Naive thymus-derived CD4-positive, alpha-beta T cell (primary cell): ENCODE measurements around the gene INSIG1. TPM values are rescaled to one million over a fixed set of nuclear protein-coding genes. Genes with fewer than 3 reads are reported as not detected.
A peak's percentile ranks its signal among the peaks of the same experiment; 100 is the strongest.

Source experiments
- ATAC-seq: fragments of 150-1000 bp; cut with Tn5 transposase; 2 replicates; pipeline ENCODE4 v1.10.0; 2021; ENCODE audit warnings: mild to moderate bottlenecking, moderate library complexity
- CTCF ChIA-PET: fragments of 350-600 bp; sonication (Branson Sonifier 250); formaldehyde crosslinking; loops from one replicate; lab custom pipeline; 2021; ENCODE audit warnings: antibody characterized with exemption; lab: Charles Lee
- POLR2A ChIA-PET: fragments of 350-600 bp; sonication (Branson Sonifier 250); formaldehyde crosslinking; loops from one replicate; lab custom pipeline; 2021; ENCODE audit warnings: antibody characterized with exemption, inconsistent platforms; lab: Charles Lee
- DNase-seq, 9 donors: peaks; one replicate each; pipeline versions ENCODE4 v3.0.0 to v3.0.0-alpha.2; 2020 to 2022; ENCODE audit warnings: mixed read lengths in 1 of 9
- H3K27ac ChIP-seq: one replicate; pipeline ENCODE4 v1.7.0; 2013; ENCODE audit warnings: mild to moderate bottlenecking, low read depth, low read length, moderate library complexity
- H3K27me3 ChIP-seq, 2 donors: one replicate each; pipeline ENCODE4 v1.7.0; 2013; ENCODE audit warnings: low read length in 2 of 2, mild to moderate bottlenecking in 2 of 2, moderate library complexity in 2 of 2; ENCODE audit not compliant: control insufficient read depth in 2 of 2, insufficient read depth in 2 of 2
- H3K36me3 ChIP-seq, 3 experiments: 1 replicate in 2 of 3; 2 replicates in 1 of 3; pipeline ENCODE4 v1.7.0; 2013; ENCODE audit warnings: low read length in 3 of 3, mild to moderate bottlenecking in 3 of 3, moderate library complexity in 1 of 3; ENCODE audit not compliant: insufficient read depth in 3 of 3, control insufficient read depth in 2 of 3
- H3K4me1 ChIP-seq, 2 donors: one replicate each; pipeline ENCODE4 v1.7.0; 2013; ENCODE audit warnings: low read length in 2 of 2, mild to moderate bottlenecking in 2 of 2, moderate library complexity in 1 of 2; ENCODE audit not compliant: control insufficient read depth in 2 of 2, insufficient read depth in 2 of 2
- H3K4me3 ChIP-seq: 2 replicates; pipeline ENCODE4 v1.7.0; 2013; ENCODE audit warnings: mild to moderate bottlenecking, low read length
- H3K9me3 ChIP-seq, 3 experiments: 1 replicate in 2 of 3; 2 replicates in 1 of 3; pipeline ENCODE4 v1.7.0; 2013; ENCODE audit warnings: low read length in 3 of 3; ENCODE audit not compliant: control insufficient read depth in 2 of 3
- H3K27ac Mint-ChIP-seq, 9 donors: one replicate each; pipeline ENCODE4 v1.8.0; 2020 to 2022; ENCODE audit warnings: mixed read lengths in 9 of 9, mild to moderate bottlenecking in 8 of 9, moderate library complexity in 5 of 9, inconsistent platforms in 2 of 9
- H3K27me3 Mint-ChIP-seq, 5 donors: one replicate each; pipeline ENCODE4 v1.8.0; 2021 to 2022; ENCODE audit warnings: mixed read lengths in 5 of 5, mild to moderate bottlenecking in 1 of 5
- H3K36me3 Mint-ChIP-seq, 5 donors: one replicate each; pipeline ENCODE4 v1.8.0; 2020 to 2022; ENCODE audit warnings: mixed read lengths in 5 of 5, mild to moderate bottlenecking in 3 of 5, inconsistent platforms in 1 of 5
- H3K4me1 Mint-ChIP-seq, 7 donors: one replicate each; pipeline ENCODE4 v1.8.0; 2020 to 2022; ENCODE audit warnings: mixed read lengths in 7 of 7, mild to moderate bottlenecking in 3 of 7, inconsistent platforms in 1 of 7
- H3K4me3 Mint-ChIP-seq, 10 donors: one replicate each; pipeline ENCODE4 v1.8.0; 2020 to 2022; ENCODE audit warnings: mild to moderate bottlenecking in 10 of 10, mixed read lengths in 10 of 10, moderate library complexity in 6 of 10, inconsistent platforms in 2 of 10
- H3K9me3 Mint-ChIP-seq, 11 donors: one replicate each; pipeline ENCODE4 v1.8.0; 2020 to 2022; ENCODE audit warnings: mixed read lengths in 11 of 11, mild to moderate bottlenecking in 4 of 11, inconsistent platforms in 1 of 11, moderate library complexity in 1 of 11
- intact Hi-C, 2 donors: fragments of 100-400 bp; cut with micrococcal nuclease; formaldehyde crosslinking; loops; one replicate each; pipeline ENCODE4 v1.15.1; 2023
- polyA plus RNA-seq, 2 donors: library from polyadenylated mRNA; unstranded; fragments of 300-500 nt; fragmentation: Illumina TruSeq; gene quantifications; one replicate each; pipeline ENCODE4 v1.2.3, GENCODE V29; 2021
- total RNA-seq, 6 experiments: library from RNA in 5 of 6; stranded (reverse) in 5 of 6; gene quantifications; 1 replicate in 5 of 6; 2 replicates in 1 of 6; pipeline ENCODE4 v1.2.3 and lab custom pipeline; 2021 to 2026

The INSIG1 gene
- total and polyA plus RNA-seq, 7 experiments from 2014 or later: 22.2 to 70.0 (median 46.3) TPM

DNA sequence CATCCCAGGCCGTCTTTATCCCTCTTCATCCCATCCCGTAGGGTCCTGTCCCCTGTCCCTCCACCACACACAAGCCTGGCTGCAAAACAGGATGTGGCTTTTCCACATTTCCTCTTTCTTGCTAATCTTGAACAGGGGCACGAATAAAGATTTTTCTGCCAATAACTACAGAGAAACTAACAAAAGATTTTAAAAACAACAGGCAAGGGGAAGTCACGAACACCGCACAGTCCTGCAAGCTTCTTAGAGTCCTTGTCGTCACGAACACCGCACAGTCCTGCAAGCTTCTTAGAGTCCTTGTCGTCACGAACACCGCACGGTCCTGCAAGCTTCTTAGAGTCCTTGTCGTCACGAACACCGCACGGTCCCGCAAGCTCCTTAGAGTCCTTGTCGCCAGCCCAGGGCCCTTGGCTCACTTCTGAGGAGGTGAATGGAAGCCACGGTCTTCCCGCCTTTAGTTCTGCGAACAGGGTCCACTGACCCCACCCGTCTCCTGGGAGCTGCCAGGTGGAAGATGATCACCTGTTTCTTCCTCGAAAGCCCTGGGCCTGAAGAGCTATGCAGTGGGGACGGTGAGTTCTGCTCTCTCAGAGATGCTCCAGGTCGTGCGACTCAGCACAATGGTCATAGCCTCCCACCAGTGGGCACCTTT lies 10.3 kb upstream of the INSIG1 start:
- POLR2A ChIA-PET: interaction anchor here (0.8 to 6.2 kb wide), 3 partner anchors 10 to 284 kb away, joined by 3 to 50 read pairs (median 3); partner anchors contain the start of gene INSIG1
- CTCF ChIA-PET: interaction anchor here (0.7 to 1.6 kb wide), 3 partner anchors 10 to 94 kb away, joined by 3 to 5 read pairs (median 3); no protein-coding TSS in a partner anchor

DNA sequence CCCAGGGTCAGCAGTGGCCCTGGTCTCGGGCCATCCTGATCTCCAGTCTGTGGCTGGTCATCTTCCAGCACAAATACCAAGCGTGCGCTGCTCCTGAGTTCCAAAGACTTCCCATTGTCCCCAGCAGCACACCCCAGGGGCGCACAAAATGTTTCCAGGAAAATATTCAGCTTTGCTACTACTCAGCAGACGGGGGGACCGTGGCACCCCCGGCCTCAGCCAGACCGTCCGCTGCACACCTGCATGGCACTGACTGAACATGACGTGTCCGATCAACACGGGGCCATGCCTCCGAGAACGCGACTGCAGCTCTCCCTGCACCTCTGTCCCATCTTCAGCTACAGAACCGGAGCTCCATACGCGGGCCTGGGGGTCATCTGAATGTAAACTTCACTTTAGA lies 9.6 kb upstream of the INSIG1 start:
- CTCF ChIA-PET: interaction anchor here (0.7 to 1.2 kb wide), 2 partner anchors 9 to 94 kb away, joined by 3 read pairs; no protein-coding TSS in a partner anchor
- DNase-seq (no peak), ATAC-seq (no peak)
- H3K36me3 ChIP-seq: no peaks in the 10 kb centered on the region
- peaks cover 0 to 24% (median 0%) of the 10 kb centered on the region in 5 donors for H3K36me3 Mint-ChIP-seq
- H3K4me1 Mint-ChIP-seq: peaks cover 12 to 69% (median 38%) of the 10 kb centered on the region in 7 donors
- H3K4me3 ChIP-seq: no peak overlapping the region
- H3K27me3 Mint-ChIP-seq: no peaks in the 10 kb centered on the region
- no peaks in the 10 kb centered on the region for H3K9me3 ChIP-seq
- peak overlapping the region in 1 of 10 donors; percentile 33 for H3K4me3 Mint-ChIP-seq
- H3K27me3 ChIP-seq: no peaks in the 10 kb centered on the region
- intact Hi-C loops: no loop called here
- no peak overlapping the region for H3K27ac ChIP-seq
- peak overlapping the region in 3 of 9 donors; percentile 9 to 87 (median 65) for H3K27ac Mint-ChIP-seq
- H3K9me3 Mint-ChIP-seq: peaks cover 0 to 6% (median 0%) of the 10 kb centered on the region in 11 donors
- POLR2A ChIA-PET: interaction anchor here (0.8 to 6.2 kb wide), 2 partner anchors 10 to 284 kb away, joined by 3 to 50 read pairs; partner anchors contain the start of gene INSIG1
- H3K4me1 ChIP-seq: peaks cover 0 to 18% of the 10 kb centered on the region in 2 donors

More for the DNA sequence above, 10.3 kb upstream of the INSIG1 start:
- Histone ChIP-seq H3K36me3 (no peaks in the 10 kb centered on the region), H3K27me3 (no peaks in the 10 kb centered on the region), H3K27ac (no peak overlapping the region), H3K9me3 (no peaks in the 10 kb centered on the region), H3K4me3 (no peak overlapping the region), H3K4me1 (peaks cover 0 to 18% of the 10 kb centered on the region in 2 donors)
- H3K27me3 Mint-ChIP-seq: no peaks in the 10 kb centered on the region
- DNase-seq: no peak
- ATAC-seq: no peak
- peaks cover 0 to 6% (median 0%) of the 10 kb centered on the region in 11 donors for H3K9me3 Mint-ChIP-seq
- H3K27ac Mint-ChIP-seq: peak overlapping the region; percentile 5 to 87 (median 63)
- intact Hi-C loops: no loop called here
- peak overlapping the region in 6 of 10 donors; percentile 1 to 54 (median 12) for H3K4me3 Mint-ChIP-seq
- H3K4me1 Mint-ChIP-seq: peaks cover 12 to 73% (median 38%) of the 10 kb centered on the region in 7 donors
- peaks cover 0 to 19% (median 0%) of the 10 kb centered on the region in 5 donors for H3K36me3 Mint-ChIP-seq

DNA sequence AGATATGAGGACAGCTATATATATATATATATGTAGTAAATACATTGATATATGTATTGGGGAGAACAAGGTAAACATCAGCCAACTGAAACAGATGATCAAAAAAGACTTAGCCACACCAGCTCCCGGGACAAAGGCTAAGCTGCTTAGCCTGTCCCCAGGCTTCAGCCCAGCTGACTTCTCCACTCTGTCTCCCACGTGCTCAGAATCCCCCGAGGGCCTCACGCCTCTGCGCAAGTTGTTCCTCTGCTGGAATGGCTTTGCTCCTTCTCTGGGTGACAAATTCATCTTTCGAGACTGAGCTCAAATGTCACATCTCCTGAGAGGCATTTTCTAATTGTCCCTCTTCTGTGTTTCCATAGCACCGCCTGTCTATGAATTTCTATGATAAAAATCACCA lies 8.6 kb upstream of the INSIG1 start:
- H3K27me3 Mint-ChIP-seq: no peaks in the 10 kb centered on the region
- no peak overlapping the region for H3K27ac ChIP-seq
- no peaks in the 10 kb centered on the region for H3K9me3 ChIP-seq
- H3K4me1 ChIP-seq: peaks cover 0 to 18% of the 10 kb centered on the region in 2 donors
- peaks cover 12 to 65% (median 38%) of the 10 kb centered on the region in 7 donors for H3K4me1 Mint-ChIP-seq
- ChIA-PET POLR2A (interaction anchor here (0.6 to 6.2 kb wide), 2 partner anchors 8 to 41 kb away, joined by 3 to 50 read pairs; partner anchors contain the start of gene INSIG1), CTCF (no interaction called here)
- no peak overlapping the region for H3K4me3 ChIP-seq
- ATAC-seq (no peak), DNase-seq (no peak)
- H3K4me3 Mint-ChIP-seq: peak overlapping the region in 1 of 10 donors; percentile 18
- H3K9me3 Mint-ChIP-seq: peaks cover 0 to 6% (median 0%) of the 10 kb centered on the region in 11 donors
- intact Hi-C loops: no loop called here
- H3K36me3 ChIP-seq: no peaks in the 10 kb centered on the region
- H3K27me3 ChIP-seq: no peaks in the 10 kb centered on the region
- H3K36me3 Mint-ChIP-seq: peaks cover 0 to 29% (median 0%) of the 10 kb centered on the region in 5 donors
- no peak overlapping the region for H3K27ac Mint-ChIP-seq

DNA sequence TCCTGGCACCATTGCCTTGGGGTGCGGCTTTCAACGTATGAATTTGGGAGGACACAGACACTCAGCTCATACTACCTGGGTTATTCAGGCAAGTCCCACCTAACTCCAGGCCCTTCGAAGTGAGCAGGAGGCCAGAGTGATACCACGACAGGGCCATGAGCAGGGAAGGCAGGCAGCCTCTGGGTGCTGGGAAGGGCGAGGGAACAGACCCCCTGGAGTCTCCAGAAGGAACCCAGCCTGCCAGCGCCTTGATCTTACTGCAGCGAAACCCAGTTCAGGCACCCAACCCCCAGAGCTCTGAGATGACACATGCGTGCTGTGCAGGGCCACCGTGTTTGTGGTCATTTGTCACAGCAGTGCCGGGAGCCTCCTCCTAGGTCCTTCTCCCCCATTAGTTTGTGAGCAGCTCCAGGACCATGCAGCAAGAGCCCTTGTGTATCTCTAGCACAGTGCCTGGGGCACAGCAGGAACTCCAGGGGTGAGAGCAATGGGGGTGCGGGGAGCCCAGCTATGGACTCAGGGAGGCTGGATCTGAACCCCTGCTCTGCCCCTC lies 7.7 kb upstream of the INSIG1 start:
- Mint-ChIP-seq H3K27ac (no peak overlapping the region), H3K4me1 (peaks cover 9 to 62% (median 36%) of the 10 kb centered on the region in 7 donors), H3K36me3 (peaks cover 0 to 32% (median 0%) of the 10 kb centered on the region in 5 donors), H3K27me3 (no peaks in the 10 kb centered on the region), H3K9me3 (peaks cover 0 to 10% (median 0%) of the 10 kb centered on the region in 11 donors), H3K4me3 (no peak overlapping the region)
- H3K27me3 ChIP-seq: no peaks in the 10 kb centered on the region
- no peak overlapping the region for H3K27ac ChIP-seq
- CTCF ChIA-PET: no interaction called here
- POLR2A ChIA-PET: interaction anchor here (6.2 kb wide), 1 partner anchor 8 kb away, joined by 50 read pairs; the partner anchor contains the start of gene INSIG1
- H3K9me3 ChIP-seq: no peaks in the 10 kb centered on the region
- peaks cover 0 to 18% of the 10 kb centered on the region in 2 donors for H3K4me1 ChIP-seq
- no peak for ATAC-seq
- intact Hi-C loops: no loop called here
- DNase-seq: peak in 1 of 9 donors; percentile 17
- H3K4me3 ChIP-seq: no peak overlapping the region
- no peaks in the 10 kb centered on the region for H3K36me3 ChIP-seq

DNA sequence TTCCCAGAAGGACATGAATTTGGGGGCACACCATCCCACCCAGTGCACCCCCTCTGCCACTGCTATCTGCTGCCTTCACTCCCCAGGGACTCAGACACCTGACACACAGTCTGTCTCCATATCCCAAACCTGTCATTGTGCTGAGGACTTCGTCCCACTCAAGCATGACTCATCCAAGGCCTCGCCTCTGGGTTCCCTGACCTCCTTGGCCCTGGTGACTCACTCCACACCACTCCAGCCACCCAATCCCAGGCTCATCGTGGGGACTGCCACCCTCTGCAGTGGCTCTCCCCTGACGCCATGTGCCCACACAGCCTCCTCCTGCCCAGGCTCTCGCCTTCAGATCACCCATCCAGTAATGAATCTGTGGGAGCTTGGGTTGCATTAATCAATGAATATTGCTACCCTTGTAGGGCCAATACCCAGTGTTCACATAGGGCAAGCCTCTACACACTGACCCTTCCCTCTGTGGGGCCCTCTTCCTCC lies 6.6 kb upstream of the INSIG1 start:
- H3K4me1 Mint-ChIP-seq: peaks cover 6 to 61% (median 32%) of the 10 kb centered on the region in 7 donors
- H3K4me3 Mint-ChIP-seq: no peak overlapping the region
- ChIA-PET POLR2A (no interaction called here), CTCF (no interaction called here)
- Histone ChIP-seq H3K27me3 (no peaks in the 10 kb centered on the region), H3K9me3 (no peaks in the 10 kb centered on the region), H3K36me3 (no peaks in the 10 kb centered on the region), H3K27ac (no peak overlapping the region), H3K4me1 (peaks cover under 1 to 16% of the 10 kb centered on the region in 2 donors), H3K4me3 (no peak overlapping the region)
- DNase-seq: peak in 1 of 9 donors; percentile 48
- H3K27ac Mint-ChIP-seq: peak overlapping the region in 3 of 9 donors; percentile 36 to 71 (median 38)
- H3K27me3 Mint-ChIP-seq: no peaks in the 10 kb centered on the region
- H3K36me3 Mint-ChIP-seq: peaks cover 0 to 31% (median 0%) of the 10 kb centered on the region in 5 donors
- ATAC-seq: peak; percentile 70
- intact Hi-C loops: no loop called here
- H3K9me3 Mint-ChIP-seq: peaks cover 0 to 13% (median 0%) of the 10 kb centered on the region in 11 donors

DNA sequence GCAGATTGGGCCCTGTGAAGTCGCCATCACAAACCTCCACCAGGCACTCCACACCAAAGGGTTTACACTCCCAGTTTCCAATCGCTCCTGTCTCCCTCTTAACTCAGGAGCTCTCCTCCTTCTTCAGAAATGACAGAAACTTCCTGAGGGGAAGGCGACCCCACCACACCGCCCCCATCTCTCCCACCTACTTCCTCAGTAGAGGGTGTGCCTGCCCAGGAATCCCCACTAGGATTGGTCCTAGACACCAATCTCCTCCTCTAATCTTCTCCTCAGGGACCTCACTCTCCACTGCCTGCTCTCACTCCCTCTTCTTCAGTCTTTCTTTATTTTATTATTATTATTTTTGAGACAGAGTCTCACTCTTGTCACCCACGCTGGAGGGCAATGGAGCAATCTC lies 5.9 kb upstream of the INSIG1 start:
- Mint-ChIP-seq H3K36me3 (peaks cover 0 to 27% (median 0%) of the 10 kb centered on the region in 5 donors), H3K27me3 (no peaks in the 10 kb centered on the region), H3K4me3 (no peak overlapping the region), H3K9me3 (peaks cover 0 to 10% (median 0%) of the 10 kb centered on the region in 11 donors), H3K4me1 (peaks cover 11 to 61% (median 32%) of the 10 kb centered on the region in 7 donors), H3K27ac (peak overlapping the region in 1 of 9 donors; percentile 71)
- intact Hi-C loops: no loop called here
- POLR2A ChIA-PET: no interaction called here
- DNase-seq (no peak), ATAC-seq (no peak)
- peaks cover 7 to 21% of the 10 kb centered on the region in 2 donors for H3K4me1 ChIP-seq
- no peak overlapping the region for H3K4me3 ChIP-seq
- no peak overlapping the region for H3K27ac ChIP-seq
- H3K27me3 ChIP-seq: no peaks in the 10 kb centered on the region
- CTCF ChIA-PET: no interaction called here
- no peaks in the 10 kb centered on the region for H3K36me3 ChIP-seq
- H3K9me3 ChIP-seq: no peaks in the 10 kb centered on the region
